ENCODE data around the gene SFMBT1. TPM values are rescaled to one million over a fixed set of nuclear protein-coding genes. Genes with fewer than 3 reads are reported as not detected.

Gene SFMBT1
- total and polyA plus RNA-seq, 9 of the 15 experiments (the other 6 are each of a cell fraction or from before 2014, with no cell fraction given) = 0.76 to 6.6 (median 3.6) TPM

GRCh38 chr3:53085476-53085875 lies 39.6 kb upstream of the SFMBT1 start (continued):
- TF ChIP-seq SIN3B (IDR thresholded peaks at IDR 0.05; ENCODE audit: low read depth) (no peak), CCAR2 (IDR thresholded peaks at IDR 0.05; ENCODE audit: low read depth, low read length) (no peak), CCNT2 (IDR thresholded peaks at IDR 0.05; ENCODE audit: borderline replicate concordance, extremely low read depth, insufficient read length, low read depth, low read length) (no peak), ZNF384 (IDR thresholded peaks at IDR 0.05; ENCODE audit: low read depth, low read length) (no peak), SREBF2 (CRISPR knock-in tag; IDR thresholded peaks at IDR 0.05) (no peak), HNRNPL (IDR thresholded peaks at IDR 0.05; ENCODE audit: low read depth, low read length) (no peak), ZNF146 (CRISPR knock-in tag; IDR thresholded peaks at IDR 0.05; ENCODE audit: unreplicated experiment) (no peak), MAZ (CRISPR knock-in tag; conservative IDR thresholded peaks at IDR 0.05 in 1 of 2, IDR thresholded peaks at IDR 0.05 in 1 of 2) (no peak), BCL6 (CRISPR knock-in tag; IDR thresholded peaks at IDR 0.05) (no peak)
- TF ChIP-seq, protein P1, sequence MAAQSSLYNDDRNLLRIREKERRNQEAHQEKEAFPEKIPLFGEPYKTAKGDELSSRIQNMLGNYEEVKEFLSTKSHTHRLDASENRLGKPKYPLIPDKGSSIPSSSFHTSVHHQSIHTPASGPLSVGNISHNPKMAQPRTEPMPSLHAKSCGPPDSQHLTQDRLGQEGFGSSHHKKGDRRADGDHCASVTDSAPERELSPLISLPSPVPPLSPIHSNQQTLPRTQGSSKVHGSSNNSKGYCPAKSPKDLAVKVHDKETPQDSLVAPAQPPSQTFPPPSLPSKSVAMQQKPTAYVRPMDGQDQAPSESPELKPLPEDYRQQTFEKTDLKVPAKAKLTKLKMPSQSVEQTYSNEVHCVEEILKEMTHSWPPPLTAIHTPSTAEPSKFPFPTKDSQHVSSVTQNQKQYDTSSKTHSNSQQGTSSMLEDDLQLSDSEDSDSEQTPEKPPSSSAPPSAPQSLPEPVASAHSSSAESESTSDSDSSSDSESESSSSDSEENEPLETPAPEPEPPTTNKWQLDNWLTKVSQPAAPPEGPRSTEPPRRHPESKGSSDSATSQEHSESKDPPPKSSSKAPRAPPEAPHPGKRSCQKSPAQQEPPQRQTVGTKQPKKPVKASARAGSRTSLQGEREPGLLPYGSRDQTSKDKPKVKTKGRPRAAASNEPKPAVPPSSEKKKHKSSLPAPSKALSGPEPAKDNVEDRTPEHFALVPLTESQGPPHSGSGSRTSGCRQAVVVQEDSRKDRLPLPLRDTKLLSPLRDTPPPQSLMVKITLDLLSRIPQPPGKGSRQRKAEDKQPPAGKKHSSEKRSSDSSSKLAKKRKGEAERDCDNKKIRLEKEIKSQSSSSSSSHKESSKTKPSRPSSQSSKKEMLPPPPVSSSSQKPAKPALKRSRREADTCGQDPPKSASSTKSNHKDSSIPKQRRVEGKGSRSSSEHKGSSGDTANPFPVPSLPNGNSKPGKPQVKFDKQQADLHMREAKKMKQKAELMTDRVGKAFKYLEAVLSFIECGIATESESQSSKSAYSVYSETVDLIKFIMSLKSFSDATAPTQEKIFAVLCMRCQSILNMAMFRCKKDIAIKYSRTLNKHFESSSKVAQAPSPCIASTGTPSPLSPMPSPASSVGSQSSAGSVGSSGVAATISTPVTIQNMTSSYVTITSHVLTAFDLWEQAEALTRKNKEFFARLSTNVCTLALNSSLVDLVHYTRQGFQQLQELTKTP (IDR thresholded peaks at IDR 0.05; ENCODE audit: low read depth in 1 of 2, partially characterized antibody in 2 of 2) = no peak

All from K562 (cell line).